ENCODE measurements around the gene CLIP3. TPM values are rescaled to one million over a fixed set of nuclear protein-coding genes. Genes with fewer than 3 reads are reported as not detected.

The CLIP3 gene
- total and polyA plus RNA-seq, 9 of the 15 experiments (the other 6 are each of a cell fraction or from before 2014, with no cell fraction given): 0.01 to 0.50 (median 0.15) TPM; not detected in 1

DNA sequence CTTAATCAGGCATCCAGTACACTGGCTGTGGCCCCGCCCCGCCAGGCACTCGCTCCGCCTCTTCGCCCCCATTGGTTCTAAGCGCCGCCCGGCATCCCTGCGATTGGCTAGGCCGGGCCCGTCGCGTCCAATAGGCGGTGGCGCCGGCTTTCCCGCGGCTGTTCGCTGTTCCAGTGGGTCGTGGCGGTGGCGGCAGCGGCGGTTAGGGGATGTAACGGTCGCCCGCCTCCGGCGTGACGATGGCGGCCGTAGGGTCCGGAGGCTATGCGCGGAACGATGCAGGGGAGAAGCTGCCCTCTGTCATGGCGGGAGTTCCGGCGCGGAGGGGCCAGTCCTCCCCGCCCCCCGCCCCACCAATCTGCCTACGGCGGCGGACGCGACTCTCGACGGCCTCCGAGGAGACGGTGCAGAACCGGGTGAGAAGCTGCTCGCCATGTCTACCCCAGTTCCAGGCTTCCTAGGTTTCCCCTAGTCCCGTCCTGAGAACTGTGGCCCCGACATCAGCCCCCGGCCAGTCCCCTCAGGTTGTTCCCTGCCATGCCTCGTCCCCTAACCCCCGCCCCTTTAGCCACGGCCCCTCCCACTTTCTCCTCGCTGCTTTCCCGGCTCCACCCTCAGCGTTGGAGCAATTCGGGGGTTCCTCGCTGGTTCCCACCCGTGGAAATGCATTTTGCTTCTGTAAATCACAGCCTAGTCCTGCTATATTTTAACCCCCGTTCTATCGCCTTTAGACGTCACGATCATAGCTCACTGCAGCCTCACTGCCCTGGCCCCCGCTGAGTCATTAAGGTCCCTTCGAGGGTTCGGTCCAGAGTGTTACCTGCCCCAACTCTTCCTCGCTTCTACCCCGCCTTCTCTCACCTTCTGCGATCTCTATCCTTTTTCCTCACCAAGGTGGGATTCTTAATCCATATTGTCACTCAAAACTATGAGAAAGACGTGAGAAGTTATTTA lies 22.3 kb upstream of the CLIP3 start, which contains the start of gene WDR62 (continued):
- TF ChIP-seq, protein P1, sequence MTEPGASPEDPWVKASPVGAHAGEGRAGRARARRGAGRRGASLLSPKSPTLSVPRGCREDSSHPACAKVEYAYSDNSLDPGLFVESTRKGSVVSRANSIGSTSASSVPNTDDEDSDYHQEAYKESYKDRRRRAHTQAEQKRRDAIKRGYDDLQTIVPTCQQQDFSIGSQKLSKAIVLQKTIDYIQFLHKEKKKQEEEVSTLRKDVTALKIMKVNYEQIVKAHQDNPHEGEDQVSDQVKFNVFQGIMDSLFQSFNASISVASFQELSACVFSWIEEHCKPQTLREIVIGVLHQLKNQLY (CRISPR knock-in tag; conservative IDR thresholded peaks at IDR 0.05): no peak
- TF ChIP-seq ZNF584 (CRISPR knock-in tag; IDR thresholded peaks at IDR 0.05; ENCODE audit: low read depth) (no peak), NBN (IDR thresholded peaks at IDR 0.05; ENCODE audit: low read depth) (no peak), SNRNP70 (optimal IDR thresholded peaks at IDR 0.05; ENCODE audit: low read depth, low read length) (no peak), KLF16 (IDR thresholded peaks at IDR 0.05) (no peak), HOXB6 (CRISPR knock-in tag; IDR thresholded peaks at IDR 0.05; ENCODE audit: borderline replicate concordance) (no peak), MTA3 (IDR thresholded peaks at IDR 0.05; ENCODE audit: borderline replicate concordance) (no peak; the same call in 1 of the 2 replicates), SIN3B (IDR thresholded peaks at IDR 0.05; ENCODE audit: low read depth) (peak; percentile 71), U2AF2 (optimal IDR thresholded peaks at IDR 0.05; ENCODE audit: low read depth, low read length) (no peak), PHB2 (IDR thresholded peaks at IDR 0.05; ENCODE audit: low read depth) (no peak), COPS2 (conservative IDR thresholded peaks at IDR 0.05) (no peak), U2AF1 (optimal IDR thresholded peaks at IDR 0.05; ENCODE audit: low read depth, low read length) (peak; percentile 31), NR3C1 (CRISPR knock-in tag; IDR thresholded peaks at IDR 0.05) (no peak), EWSR1 (IDR thresholded peaks at IDR 0.05; ENCODE audit: borderline replicate concordance, low read depth, partially characterized antibody) (no peak), BDP1 (IDR thresholded peaks at IDR 0.05; ENCODE audit: insufficient read depth, insufficient read length) (no peak), ZNF77 (CRISPR knock-in tag; IDR thresholded peaks at IDR 0.05) (no peak), ZNF121 (CRISPR knock-in tag; conservative IDR thresholded peaks at IDR 0.05) (no peak), PHB (CRISPR knock-in tag; IDR thresholded peaks at IDR 0.05) (no peak), ZNF197 (CRISPR knock-in tag; IDR thresholded peaks at IDR 0.05; ENCODE audit: low read depth) (no peak), TOE1 (IDR thresholded peaks at IDR 0.05; ENCODE audit: borderline replicate concordance) (no peak), TOE1 (CRISPR knock-in tag; IDR thresholded peaks at IDR 0.05; ENCODE audit: borderline replicate concordance, low read depth) (no peak), ZNF57 (CRISPR knock-in tag; IDR thresholded peaks at IDR 0.05) (no peak), NR1H2 (CRISPR knock-in tag; IDR thresholded peaks at IDR 0.05) (no peak)
- TF ChIP-seq, protein P2, sequence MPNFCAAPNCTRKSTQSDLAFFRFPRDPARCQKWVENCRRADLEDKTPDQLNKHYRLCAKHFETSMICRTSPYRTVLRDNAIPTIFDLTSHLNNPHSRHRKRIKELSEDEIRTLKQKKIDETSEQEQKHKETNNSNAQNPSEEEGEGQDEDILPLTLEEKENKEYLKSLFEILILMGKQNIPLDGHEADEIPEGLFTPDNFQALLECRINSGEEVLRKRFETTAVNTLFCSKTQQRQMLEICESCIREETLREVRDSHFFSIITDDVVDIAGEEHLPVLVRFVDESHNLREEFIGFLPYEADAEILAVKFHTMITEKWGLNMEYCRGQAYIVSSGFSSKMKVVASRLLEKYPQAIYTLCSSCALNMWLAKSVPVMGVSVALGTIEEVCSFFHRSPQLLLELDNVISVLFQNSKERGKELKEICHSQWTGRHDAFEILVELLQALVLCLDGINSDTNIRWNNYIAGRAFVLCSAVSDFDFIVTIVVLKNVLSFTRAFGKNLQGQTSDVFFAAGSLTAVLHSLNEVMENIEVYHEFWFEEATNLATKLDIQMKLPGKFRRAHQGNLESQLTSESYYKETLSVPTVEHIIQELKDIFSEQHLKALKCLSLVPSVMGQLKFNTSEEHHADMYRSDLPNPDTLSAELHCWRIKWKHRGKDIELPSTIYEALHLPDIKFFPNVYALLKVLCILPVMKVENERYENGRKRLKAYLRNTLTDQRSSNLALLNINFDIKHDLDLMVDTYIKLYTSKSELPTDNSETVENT (CRISPR knock-in tag; IDR thresholded peaks at IDR 0.05): no peak; the same call in 1 of the 2 replicates
- TF ChIP-seq, protein P3, sequence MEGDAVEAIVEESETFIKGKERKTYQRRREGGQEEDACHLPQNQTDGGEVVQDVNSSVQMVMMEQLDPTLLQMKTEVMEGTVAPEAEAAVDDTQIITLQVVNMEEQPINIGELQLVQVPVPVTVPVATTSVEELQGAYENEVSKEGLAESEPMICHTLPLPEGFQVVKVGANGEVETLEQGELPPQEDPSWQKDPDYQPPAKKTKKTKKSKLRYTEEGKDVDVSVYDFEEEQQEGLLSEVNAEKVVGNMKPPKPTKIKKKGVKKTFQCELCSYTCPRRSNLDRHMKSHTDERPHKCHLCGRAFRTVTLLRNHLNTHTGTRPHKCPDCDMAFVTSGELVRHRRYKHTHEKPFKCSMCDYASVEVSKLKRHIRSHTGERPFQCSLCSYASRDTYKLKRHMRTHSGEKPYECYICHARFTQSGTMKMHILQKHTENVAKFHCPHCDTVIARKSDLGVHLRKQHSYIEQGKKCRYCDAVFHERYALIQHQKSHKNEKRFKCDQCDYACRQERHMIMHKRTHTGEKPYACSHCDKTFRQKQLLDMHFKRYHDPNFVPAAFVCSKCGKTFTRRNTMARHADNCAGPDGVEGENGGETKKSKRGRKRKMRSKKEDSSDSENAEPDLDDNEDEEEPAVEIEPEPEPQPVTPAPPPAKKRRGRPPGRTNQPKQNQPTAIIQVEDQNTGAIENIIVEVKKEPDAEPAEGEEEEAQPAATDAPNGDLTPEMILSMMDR (IDR thresholded peaks at IDR 0.05 in 2 of 3, conservative IDR thresholded peaks at IDR 0.05 in 1 of 3; ENCODE audit: insufficient read depth in 2 of 3, low read depth in 1 of 3, low read length in 3 of 3): no peak

All from K562 (cell line).